ENCODE results near the gene FBXL13. TPM values are rescaled to one million over a fixed set of nuclear protein-coding genes. Genes with fewer than 3 reads are reported as not detected.
A peak's percentile ranks its signal among the peaks of the same experiment; 100 is the strongest.

Gene FBXL13
- polyA plus RNA-seq, 1 of the 3 experiments (the other 2 are of a cell fraction), result 1.1 TPM

DNA sequence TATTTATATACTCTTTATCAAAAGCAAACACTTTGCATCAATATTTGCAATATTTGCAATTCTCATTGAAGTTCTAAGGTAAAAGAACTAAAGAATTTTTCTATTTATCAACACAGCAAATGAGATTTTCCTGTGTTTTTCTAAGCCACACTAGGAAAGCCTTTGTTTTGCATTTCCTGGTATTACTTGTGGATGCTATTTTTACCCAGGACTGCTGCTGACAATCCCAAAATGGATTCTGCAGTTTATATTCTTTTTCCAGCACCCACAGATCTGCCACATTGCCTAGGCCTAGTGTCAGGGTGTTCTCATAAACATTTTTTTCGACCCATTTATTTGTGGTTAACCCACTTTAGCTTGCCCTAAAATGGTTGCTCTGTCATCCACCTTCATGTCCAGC, 135.9 kb downstream of the FBXL13 start (continued):
- TF ChIP-seq, protein P1, sequence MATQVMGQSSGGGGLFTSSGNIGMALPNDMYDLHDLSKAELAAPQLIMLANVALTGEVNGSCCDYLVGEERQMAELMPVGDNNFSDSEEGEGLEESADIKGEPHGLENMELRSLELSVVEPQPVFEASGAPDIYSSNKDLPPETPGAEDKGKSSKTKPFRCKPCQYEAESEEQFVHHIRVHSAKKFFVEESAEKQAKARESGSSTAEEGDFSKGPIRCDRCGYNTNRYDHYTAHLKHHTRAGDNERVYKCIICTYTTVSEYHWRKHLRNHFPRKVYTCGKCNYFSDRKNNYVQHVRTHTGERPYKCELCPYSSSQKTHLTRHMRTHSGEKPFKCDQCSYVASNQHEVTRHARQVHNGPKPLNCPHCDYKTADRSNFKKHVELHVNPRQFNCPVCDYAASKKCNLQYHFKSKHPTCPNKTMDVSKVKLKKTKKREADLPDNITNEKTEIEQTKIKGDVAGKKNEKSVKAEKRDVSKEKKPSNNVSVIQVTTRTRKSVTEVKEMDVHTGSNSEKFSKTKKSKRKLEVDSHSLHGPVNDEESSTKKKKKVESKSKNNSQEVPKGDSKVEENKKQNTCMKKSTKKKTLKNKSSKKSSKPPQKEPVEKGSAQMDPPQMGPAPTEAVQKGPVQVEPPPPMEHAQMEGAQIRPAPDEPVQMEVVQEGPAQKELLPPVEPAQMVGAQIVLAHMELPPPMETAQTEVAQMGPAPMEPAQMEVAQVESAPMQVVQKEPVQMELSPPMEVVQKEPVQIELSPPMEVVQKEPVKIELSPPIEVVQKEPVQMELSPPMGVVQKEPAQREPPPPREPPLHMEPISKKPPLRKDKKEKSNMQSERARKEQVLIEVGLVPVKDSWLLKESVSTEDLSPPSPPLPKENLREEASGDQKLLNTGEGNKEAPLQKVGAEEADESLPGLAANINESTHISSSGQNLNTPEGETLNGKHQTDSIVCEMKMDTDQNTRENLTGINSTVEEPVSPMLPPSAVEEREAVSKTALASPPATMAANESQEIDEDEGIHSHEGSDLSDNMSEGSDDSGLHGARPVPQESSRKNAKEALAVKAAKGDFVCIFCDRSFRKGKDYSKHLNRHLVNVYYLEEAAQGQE (IDR thresholded peaks at IDR 0.05; ENCODE audit: low read depth, low read length), result no peak
- TF ChIP-seq, protein P2, sequence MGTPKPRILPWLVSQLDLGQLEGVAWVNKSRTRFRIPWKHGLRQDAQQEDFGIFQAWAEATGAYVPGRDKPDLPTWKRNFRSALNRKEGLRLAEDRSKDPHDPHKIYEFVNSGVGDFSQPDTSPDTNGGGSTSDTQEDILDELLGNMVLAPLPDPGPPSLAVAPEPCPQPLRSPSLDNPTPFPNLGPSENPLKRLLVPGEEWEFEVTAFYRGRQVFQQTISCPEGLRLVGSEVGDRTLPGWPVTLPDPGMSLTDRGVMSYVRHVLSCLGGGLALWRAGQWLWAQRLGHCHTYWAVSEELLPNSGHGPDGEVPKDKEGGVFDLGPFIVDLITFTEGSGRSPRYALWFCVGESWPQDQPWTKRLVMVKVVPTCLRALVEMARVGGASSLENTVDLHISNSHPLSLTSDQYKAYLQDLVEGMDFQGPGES (IDR thresholded peaks at IDR 0.05; ENCODE audit: low read depth, low read length), result no peak

DNA sequence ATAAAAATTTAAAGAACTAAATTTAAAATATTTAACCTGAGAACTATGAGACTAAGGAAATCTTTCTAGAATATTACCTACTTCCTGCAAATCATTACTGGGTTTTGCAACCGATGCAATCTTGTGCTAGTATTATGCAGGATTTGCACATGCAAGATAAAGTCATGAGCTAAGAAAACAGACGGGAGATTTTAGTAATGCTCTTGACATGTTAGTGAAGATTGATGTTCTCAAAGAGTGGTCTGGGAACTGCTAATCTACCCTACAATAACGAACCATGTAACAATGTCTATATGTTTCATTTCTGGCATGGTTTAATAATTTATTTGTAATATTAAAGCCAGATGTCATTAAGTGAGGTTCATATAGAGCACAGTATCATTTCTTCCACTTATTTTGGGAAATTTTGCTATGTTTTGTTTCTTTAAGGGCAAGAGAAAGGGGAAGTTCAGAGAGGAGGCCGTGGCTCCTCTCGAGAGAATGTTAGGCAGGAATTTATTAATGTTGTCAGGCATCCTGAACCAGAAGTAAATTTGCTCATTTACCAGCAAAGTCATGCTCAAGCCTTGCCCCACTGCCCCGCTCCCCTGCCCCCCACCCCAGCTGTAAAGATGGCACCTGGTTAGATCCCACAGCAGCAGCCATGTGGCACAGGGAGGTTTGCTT, 139.0 kb downstream of the FBXL13 start:
- H3K9me3 ChIP-seq, result no peaks in the 10 kb centered on the region
- WGBS (ENCODE audit: low lambda C conversion rate), result 53% methylated on average over 6 of the region's 6 CpGs
- H3K9me2 ChIP-seq, result no peaks in the 10 kb centered on the region
- H3K4me2 ChIP-seq, result no peak overlapping the region; the same call in 1 of the 2 replicates
- CTCF ChIA-PET, result interaction anchor here (0.6 kb wide), 1 partner anchor 170 kb away, joined by 4 read pairs; no protein-coding TSS in a partner anchor
- peak; percentile 56 for DNase-seq
- POLR2A ChIA-PET, result no interaction called here
- no peaks in the 10 kb centered on the region for H3K79me2 ChIP-seq (ENCODE audit: insufficient read depth)
- H3K27ac ChIP-seq (ENCODE audit: low read depth in 2 of 2, low read length in 1 of 2), result peak overlapping the region; percentile 29 to 78; a peak in 3 of 4 replicates
- no peak overlapping the region for H3K9ac ChIP-seq
- TF ChIP-seq FOSL2 (IDR thresholded peaks at IDR 0.05; ENCODE audit: borderline replicate concordance, low read depth) (no peak), TEAD4 (IDR thresholded peaks at IDR 0.05; ENCODE audit: borderline replicate concordance, insufficient read depth) (no peak), MEF2A (IDR thresholded peaks at IDR 0.05; ENCODE audit: borderline replicate concordance, low read depth) (no peak), RFX5 (IDR thresholded peaks at IDR 0.05; ENCODE audit: low read length) (no peak), RCOR1 (IDR thresholded peaks at IDR 0.05; ENCODE audit: low read length) (peak; percentile 87), FOXM1 (IDR thresholded peaks at IDR 0.05; ENCODE audit: low read depth) (no peak), GATA2 (CRISPR knock-in tag; IDR thresholded peaks at IDR 0.05) (peak; percentile 71), EZH2phosphoT487 (IDR thresholded peaks at IDR 0.05; ENCODE audit: borderline replicate concordance, low read depth) (no peak), YY1 (IDR thresholded peaks at IDR 0.05; ENCODE audit: low read depth) (no peak), EP300 (IDR thresholded peaks at IDR 0.05; ENCODE audit: borderline replicate concordance in 1 of 2, low read depth in 1 of 2, low read length in 1 of 2) (peak in 1 of 2 experiments; percentile 91; a peak in 2 of 4 replicates), MXI1 (IDR thresholded peaks at IDR 0.05; ENCODE audit: low read depth, low read length) (peak; percentile 62; the same call in 1 of the 2 replicates), TCF12 (IDR thresholded peaks at IDR 0.05) (peak; percentile 61), NRF1 (IDR thresholded peaks at IDR 0.05; ENCODE audit: low read depth, low read length) (no peak), RAD21 (IDR thresholded peaks at IDR 0.05; ENCODE audit: low read length) (peak; percentile 30; the same call in 1 of the 2 replicates), FOXJ3 (CRISPR knock-in tag; IDR thresholded peaks at IDR 0.05) (no peak), CHD2 (IDR thresholded peaks at IDR 0.05; ENCODE audit: low read length, partially characterized antibody) (peak; percentile 88), SIN3A (IDR thresholded peaks at IDR 0.05; ENCODE audit: borderline replicate concordance, low read depth, low read length) (no peak), TAF1 (IDR thresholded peaks at IDR 0.05; ENCODE audit: borderline replicate concordance, low read depth, low read length) (no peak)
- TF ChIP-seq, protein P3, sequence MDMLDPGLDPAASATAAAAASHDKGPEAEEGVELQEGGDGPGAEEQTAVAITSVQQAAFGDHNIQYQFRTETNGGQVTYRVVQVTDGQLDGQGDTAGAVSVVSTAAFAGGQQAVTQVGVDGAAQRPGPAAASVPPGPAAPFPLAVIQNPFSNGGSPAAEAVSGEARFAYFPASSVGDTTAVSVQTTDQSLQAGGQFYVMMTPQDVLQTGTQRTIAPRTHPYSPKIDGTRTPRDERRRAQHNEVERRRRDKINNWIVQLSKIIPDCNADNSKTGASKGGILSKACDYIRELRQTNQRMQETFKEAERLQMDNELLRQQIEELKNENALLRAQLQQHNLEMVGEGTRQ (IDR thresholded peaks at IDR 0.05; ENCODE audit: borderline replicate concordance, low read depth, low read length), result no peak
- TF ChIP-seq, protein P4, sequence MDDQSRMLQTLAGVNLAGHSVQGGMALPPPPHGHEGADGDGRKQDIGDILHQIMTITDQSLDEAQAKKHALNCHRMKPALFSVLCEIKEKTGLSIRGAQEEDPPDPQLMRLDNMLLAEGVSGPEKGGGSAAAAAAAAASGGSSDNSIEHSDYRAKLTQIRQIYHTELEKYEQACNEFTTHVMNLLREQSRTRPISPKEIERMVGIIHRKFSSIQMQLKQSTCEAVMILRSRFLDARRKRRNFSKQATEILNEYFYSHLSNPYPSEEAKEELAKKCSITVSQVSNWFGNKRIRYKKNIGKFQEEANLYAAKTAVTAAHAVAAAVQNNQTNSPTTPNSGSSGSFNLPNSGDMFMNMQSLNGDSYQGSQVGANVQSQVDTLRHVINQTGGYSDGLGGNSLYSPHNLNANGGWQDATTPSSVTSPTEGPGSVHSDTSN (IDR thresholded peaks at IDR 0.05), result peak; percentile 53
- H3K4me3 ChIP-seq (ENCODE audit: low read depth in 2 of 2, low read length in 1 of 2), result no peak overlapping the region
- peaks cover 0 to 3% of the 10 kb centered on the region in 2 experiments for H3K36me3 ChIP-seq (replicated peaks in 1 of 2; ENCODE audit: control insufficient read depth in 1 of 2, insufficient read depth in 2 of 2, low read length in 1 of 2)
- H2AFZ ChIP-seq (ENCODE audit: low read depth), result peak overlapping the region; percentile 47; the same call in 1 of the 2 replicates
- H3K27me3 ChIP-seq (ENCODE audit: insufficient read depth), result no peaks in the 10 kb centered on the region
- peaks cover 4% of the 10 kb centered on the region for H3F3A ChIP-seq (replicated peaks; ENCODE audit: insufficient read depth)
- no peaks in the 10 kb centered on the region for H4K20me1 ChIP-seq (ENCODE audit: insufficient read depth)
- H3K4me1 ChIP-seq (ENCODE audit: control insufficient read depth in 1 of 2, insufficient read depth in 2 of 2, low read depth in 1 of 2, low read length in 1 of 2), result peaks cover 0 to 41% of the 10 kb centered on the region in 2 experiments; a peak in 2 of 4 replicates
